A673 (cell line): Measurements from ENCODE around the gene SMIM44. TPM values are rescaled to one million over a fixed set of nuclear protein-coding genes. Genes with fewer than 3 reads are reported as not detected.
A peak's percentile ranks its signal among the peaks of the same experiment; 100 is the strongest.

Experiments
- BruUV-seq: library from RNA; stranded (reverse); fragments of 400-500 nt; replicated peaks from 2 replicates; lab custom pipeline; 2021; lab: Mats Ljungman, UMichigan
- CTCF ChIA-PET: fragments of 300-600 bp; sonication (Branson Sonifier 250); formaldehyde crosslinking; loops from one replicate; lab custom pipeline; 2022; ENCODE audit warnings: antibody characterized with exemption; lab: Charles Lee
- POLR2A ChIA-PET: fragments of 300-600 bp; sonication (Branson Sonifier 250); formaldehyde crosslinking; loops from one replicate; lab custom pipeline; 2022; ENCODE audit warnings: antibody characterized with exemption; ENCODE audit not compliant: low non-redundant PET; lab: Charles Lee
- DNase-seq: peaks from one replicate; pipeline ENCODE4 v3.0.0-alpha.2; 2015; ENCODE audit warnings: low spot score
- H3K27ac ChIP-seq: fragments of 200-600 bp; sonication (generic); 2 replicates; pipeline ENCODE4 v1.5.1; 2016; ENCODE audit warnings: mixed run types, low read depth, mild to moderate bottlenecking, mixed read lengths, antibody characterized with exemption, low read length; ENCODE audit not compliant: poor library complexity, severe bottlenecking
- H3K27me3 ChIP-seq: fragments of 200-600 bp; sonication (generic); replicated peaks from 2 replicates; pipeline ENCODE4 v1.6.1; 2017; ENCODE audit warnings: mixed run types, low read depth, mild to moderate bottlenecking, mixed read lengths, antibody characterized with exemption, low read length; ENCODE audit not compliant: insufficient read depth, poor library complexity
- H3K36me3 ChIP-seq: fragments of 200-600 bp; sonication (generic); 2 replicates; pipeline ENCODE4 v1.6.1; 2016; ENCODE audit warnings: mixed run types, mild to moderate bottlenecking, mixed read lengths, antibody characterized with exemption, low read length; ENCODE audit not compliant: insufficient read depth, poor library complexity, severe bottlenecking
- H3K4me1 ChIP-seq: fragments of 200-600 bp; sonication (generic); 2 replicates; pipeline ENCODE4 v1.6.1; 2017; ENCODE audit warnings: mixed run types, mild to moderate bottlenecking, mixed read lengths, antibody characterized with exemption, low read length; ENCODE audit not compliant: insufficient read depth, poor library complexity, severe bottlenecking
- H3K4me3 ChIP-seq: fragments of 200-600 bp; sonication (generic); 2 replicates; pipeline ENCODE4 v1.5.1; 2016; ENCODE audit warnings: low read depth, mixed run types, mild to moderate bottlenecking, mixed read lengths, low read length; ENCODE audit not compliant: poor library complexity, severe bottlenecking
- H3K9me3 ChIP-seq: fragments of 200-600 bp; sonication (generic); 2 replicates; pipeline ENCODE4 v1.6.1; 2016; ENCODE audit warnings: mixed run types, low read depth, mild to moderate bottlenecking, mixed read lengths, antibody characterized with exemption, low read length; ENCODE audit not compliant: poor library complexity, severe bottlenecking
- EZH2 ChIP-seq: fragments of 200-600 bp; sonication (generic); IDR thresholded peaks from 2 replicates; pipeline ENCODE4 v1.6.1; 2017; ENCODE audit warnings: borderline replicate concordance, low read depth, mild to moderate bottlenecking, mixed read lengths, antibody characterized with exemption, low read length; ENCODE audit not compliant: poor library complexity, severe bottlenecking
- intact Hi-C: fragments of 100-400 bp; cut with micrococcal nuclease; formaldehyde crosslinking; loops from one replicate; pipeline ENCODE4 v1.10.0; 2022; ENCODE audit not compliant: unreplicated experiment
- total RNA-seq: library from RNA; stranded (reverse); gene quantifications from 2 replicates; pipeline ENCODE4 v1.2.3, GENCODE V29; 2021
- TF ChIP-seq, protein P1 (sequence below): fragments of 300-800, 200-600 bp; sonication (generic); conservative IDR thresholded peaks from 2 replicates; pipeline ENCODE4 v1.5.1; 2017; ENCODE audit warnings: low read depth, mild to moderate bottlenecking, antibody characterized with exemption, low read length, moderate library complexity, mixed read lengths

Gene SMIM44
- total RNA-seq, 1 experiment from 2014 or later: not detected

DNA sequence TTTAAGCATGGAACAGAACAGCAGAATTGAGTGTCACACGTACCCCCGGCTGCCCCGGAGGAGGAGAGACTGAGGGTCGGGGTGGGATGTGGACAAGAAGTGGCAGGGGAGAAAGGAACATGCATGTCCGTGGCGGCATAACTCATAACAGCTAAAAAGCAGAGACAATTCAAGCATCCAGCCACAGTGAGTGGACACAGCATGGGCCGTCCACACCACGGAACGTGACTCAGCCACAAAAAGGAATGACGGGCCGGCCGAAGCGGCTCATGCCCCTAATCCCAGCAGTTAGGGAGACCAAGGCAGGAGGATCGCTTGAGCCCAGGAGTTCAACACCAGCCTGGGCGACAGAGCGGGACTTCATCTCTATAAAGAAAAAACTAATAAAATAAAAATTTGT is 9.7 kb upstream of the SMIM44 start:
- TF ChIP-seq EZH2: no peak
- TF ChIP-seq, protein P1, sequence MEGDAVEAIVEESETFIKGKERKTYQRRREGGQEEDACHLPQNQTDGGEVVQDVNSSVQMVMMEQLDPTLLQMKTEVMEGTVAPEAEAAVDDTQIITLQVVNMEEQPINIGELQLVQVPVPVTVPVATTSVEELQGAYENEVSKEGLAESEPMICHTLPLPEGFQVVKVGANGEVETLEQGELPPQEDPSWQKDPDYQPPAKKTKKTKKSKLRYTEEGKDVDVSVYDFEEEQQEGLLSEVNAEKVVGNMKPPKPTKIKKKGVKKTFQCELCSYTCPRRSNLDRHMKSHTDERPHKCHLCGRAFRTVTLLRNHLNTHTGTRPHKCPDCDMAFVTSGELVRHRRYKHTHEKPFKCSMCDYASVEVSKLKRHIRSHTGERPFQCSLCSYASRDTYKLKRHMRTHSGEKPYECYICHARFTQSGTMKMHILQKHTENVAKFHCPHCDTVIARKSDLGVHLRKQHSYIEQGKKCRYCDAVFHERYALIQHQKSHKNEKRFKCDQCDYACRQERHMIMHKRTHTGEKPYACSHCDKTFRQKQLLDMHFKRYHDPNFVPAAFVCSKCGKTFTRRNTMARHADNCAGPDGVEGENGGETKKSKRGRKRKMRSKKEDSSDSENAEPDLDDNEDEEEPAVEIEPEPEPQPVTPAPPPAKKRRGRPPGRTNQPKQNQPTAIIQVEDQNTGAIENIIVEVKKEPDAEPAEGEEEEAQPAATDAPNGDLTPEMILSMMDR: no peak
- Histone ChIP-seq H3K4me3 (no peak overlapping the region), H3K27ac (no peak overlapping the region), H3K9me3 (no peaks in the 10 kb centered on the region), H3K36me3 (peaks cover 30% of the 10 kb centered on the region), H3K4me1 (no peaks in the 10 kb centered on the region), H3K27me3 (no peaks in the 10 kb centered on the region)
- DNase-seq: no peak
- ChIA-PET POLR2A (no interaction called here), CTCF (no interaction called here)
- BruUV-seq: no TSS peak
- intact Hi-C loops: no loop called here

DNA sequence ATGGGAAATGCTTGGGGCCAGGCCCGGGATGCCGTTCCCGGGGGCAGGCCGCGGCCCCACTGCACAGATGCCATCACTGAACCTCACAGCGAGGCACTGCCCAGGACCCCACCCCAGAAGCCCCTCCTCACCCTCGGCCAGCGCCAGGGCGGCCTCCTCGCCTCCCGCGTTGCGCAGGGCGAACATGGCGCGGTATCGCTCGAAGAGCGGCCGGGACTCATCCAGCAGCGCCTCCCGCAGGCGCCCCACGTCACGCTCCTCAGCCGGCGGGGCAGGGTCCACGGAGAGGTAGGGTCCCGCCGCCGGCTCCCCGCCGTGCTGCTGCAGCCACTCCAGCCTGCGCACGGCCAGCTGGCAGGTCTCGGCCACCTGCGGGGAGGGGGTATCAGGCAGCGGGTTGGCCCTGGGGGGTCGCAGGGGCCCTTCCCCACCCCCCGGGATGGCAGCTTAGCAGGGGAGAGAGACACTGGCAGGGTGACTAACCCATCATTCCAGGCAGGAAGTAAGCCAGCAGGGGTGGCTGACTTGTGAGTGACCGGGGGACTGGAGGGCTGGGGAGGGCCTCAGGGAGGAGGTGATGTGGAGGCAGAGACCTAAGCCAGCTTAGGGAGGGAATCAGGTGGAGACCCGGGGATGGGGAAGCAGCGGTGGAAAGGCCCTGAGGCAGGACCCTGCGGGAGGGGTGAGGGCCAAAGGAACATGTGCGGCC is 9.0 kb upstream of the SMIM44 start:
- TF ChIP-seq, protein P1: no peak
- no peak for TF ChIP-seq EZH2
- ChIA-PET CTCF (no interaction called here), POLR2A (no interaction called here)
- no peaks in the 10 kb centered on the region for H3K4me1 ChIP-seq
- BruUV-seq: no TSS peak
- no peak overlapping the region for H3K4me3 ChIP-seq
- H3K9me3 ChIP-seq: no peaks in the 10 kb centered on the region
- no peaks in the 10 kb centered on the region for H3K27me3 ChIP-seq
- intact Hi-C loops: no loop called here
- DNase-seq: no peak
- no peak overlapping the region for H3K27ac ChIP-seq
- H3K36me3 ChIP-seq: peaks cover 27% of the 10 kb centered on the region

DNA sequence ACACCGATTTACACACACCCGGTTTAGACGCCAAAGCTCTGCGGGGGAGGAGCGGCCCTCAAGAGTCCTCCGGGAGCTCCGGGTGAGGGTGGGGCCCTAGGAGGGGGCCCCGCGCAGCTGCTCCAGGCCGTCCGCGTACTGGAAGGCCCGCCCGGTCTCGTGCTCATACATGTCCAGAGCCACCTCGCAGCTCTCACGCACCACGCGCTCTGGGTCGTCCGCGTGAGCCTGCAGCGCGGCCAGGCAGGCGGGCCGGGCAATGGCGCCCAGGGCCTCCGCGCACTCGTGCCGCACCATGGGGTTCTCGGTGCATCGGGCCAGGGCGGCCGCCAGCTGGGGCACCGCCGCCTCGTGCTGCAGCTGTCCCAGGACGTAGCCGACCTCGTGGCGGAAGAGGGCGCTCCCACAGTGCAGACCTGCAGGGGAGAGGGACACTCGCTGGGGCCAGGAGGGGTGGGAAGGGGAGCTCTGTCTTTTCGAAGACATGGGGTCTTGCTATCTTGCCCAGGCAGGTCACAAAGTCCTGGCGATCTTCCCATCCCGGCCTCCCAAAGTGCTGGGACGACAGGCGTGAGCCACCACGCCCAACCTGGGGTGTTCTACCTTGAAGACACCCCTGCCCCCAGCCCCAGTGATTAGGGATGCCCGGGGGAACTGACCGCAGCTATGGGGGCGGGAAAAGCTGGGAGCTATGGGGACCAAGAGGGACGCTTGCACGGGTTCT is 8.3 kb upstream of the SMIM44 start:
- no peak overlapping the region for H3K4me3 ChIP-seq
- ChIA-PET CTCF (no interaction called here), POLR2A (no interaction called here)
- BruUV-seq: TSS peak; percentile 30
- no peaks in the 10 kb centered on the region for H3K9me3 ChIP-seq
- TF ChIP-seq EZH2: no peak
- TF ChIP-seq, protein P1: no peak
- no peak for DNase-seq
- H3K36me3 ChIP-seq: peaks cover 27% of the 10 kb centered on the region
- H3K27ac ChIP-seq: no peak overlapping the region
- H3K27me3 ChIP-seq: no peaks in the 10 kb centered on the region
- H3K4me1 ChIP-seq: no peaks in the 10 kb centered on the region
- intact Hi-C loops: no loop called here
